ENCODE measurements around the gene SLC9A3. TPM values are rescaled to one million over a fixed set of nuclear protein-coding genes. Genes with fewer than 3 reads are reported as not detected.

SLC9A3 gene
- total RNA-seq, 4 donors from 2014 or later: 4.8 to 701 (median 183) TPM

GRCh38 chr5:477247-477646, 47.0 kb downstream of the SLC9A3 start:
- H3K27ac ChIP-seq: no peak overlapping the region
- 65% methylated on average over 19 of the region's 19 CpGs; no CpG with 5 or more reads in 1 of the 2 donors for WGBS, 2 donors (ENCODE audit: low coverage in 1 of 2)
- H3K9me3 ChIP-seq: no peaks in the 10 kb centered on the region
- H3K27me3 ChIP-seq: peaks cover 72% of the 10 kb centered on the region
- no peaks in the 10 kb centered on the region for H3K36me3 ChIP-seq
- DNase-seq: no peak
- in situ Hi-C loops (cut with MboI; ENCODE audit: low pct_ligation_motif_present in 1 of 4, low pct_unique_long_range_greater_than_20kb in 1 of 4, low sequenced_read_pairs in 3 of 4): no loop called here
- intact Hi-C loops (cut with DNase I; ENCODE audit: low total_unique reads): no loop called here
- no peak overlapping the region for H3K4me3 ChIP-seq
- TF ChIP-seq CTCF (IDR thresholded peaks at IDR 0.05) (no peak), POLR2AphosphoS5 (IDR thresholded peaks at IDR 0.05) (no peak), EP300 (IDR thresholded peaks at IDR 0.05; ENCODE audit: low read depth) (no peak), POLR2A (IDR thresholded peaks at IDR 0.05) (no peak)
- peaks cover 8 to 20% (median 15%) of the 10 kb centered on the region in 4 donors for H3K4me1 ChIP-seq

- no peak for DNase-seq
- intact Hi-C loops (cut with DNase I; ENCODE audit: low total_unique reads) (no loop called here), in situ Hi-C loops (cut with MboI; ENCODE audit: low pct_ligation_motif_present in 1 of 4, low pct_unique_long_range_greater_than_20kb in 1 of 4, low sequenced_read_pairs in 3 of 4) (no loop called here)
- no peaks in the 10 kb centered on the region for H3K36me3 ChIP-seq
- H3K27me3 ChIP-seq: peaks cover 68% of the 10 kb centered on the region
- no peaks in the 10 kb centered on the region for H3K9me3 ChIP-seq
- no peak overlapping the region for H3K4me3 ChIP-seq
- TF ChIP-seq POLR2AphosphoS5 (IDR thresholded peaks at IDR 0.05) (no peak), POLR2A (IDR thresholded peaks at IDR 0.05) (no peak), EP300 (IDR thresholded peaks at IDR 0.05; ENCODE audit: low read depth) (no peak), CTCF (IDR thresholded peaks at IDR 0.05) (no peak)
- H3K4me1 ChIP-seq: peaks cover 12 to 25% (median 20%) of the 10 kb centered on the region in 4 donors
- WGBS, 2 donors (ENCODE audit: low coverage in 1 of 2): 46% methylated on average over 9 of the region's 9 CpGs; no CpG with 5 or more reads in 1 of the 2 donors
- no peak overlapping the region for H3K27ac ChIP-seq
These were observed 47.5 kb downstream of the SLC9A3 start for GRCh38 chr5:476814-477175.

GRCh38 chr5:476102-476813, 48.0 kb downstream of the SLC9A3 start:
- H3K4me3 ChIP-seq: no peak overlapping the region
- H3K36me3 ChIP-seq: no peaks in the 10 kb centered on the region
- intact Hi-C loops (cut with DNase I; ENCODE audit: low total_unique reads) (no loop called here), in situ Hi-C loops (cut with MboI; ENCODE audit: low pct_ligation_motif_present in 1 of 4, low pct_unique_long_range_greater_than_20kb in 1 of 4, low sequenced_read_pairs in 3 of 4) (no loop called here)
- peaks cover 15 to 26% (median 23%) of the 10 kb centered on the region in 4 donors for H3K4me1 ChIP-seq
- no peaks in the 10 kb centered on the region for H3K9me3 ChIP-seq
- TF ChIP-seq POLR2AphosphoS5 (IDR thresholded peaks at IDR 0.05) (no peak), CTCF (IDR thresholded peaks at IDR 0.05) (no peak), EP300 (IDR thresholded peaks at IDR 0.05; ENCODE audit: low read depth) (no peak), POLR2A (IDR thresholded peaks at IDR 0.05) (no peak)
- 78% methylated on average over 44 of the region's 51 CpGs; no CpG with 5 or more reads in 1 of the 2 donors for WGBS, 2 donors (ENCODE audit: low coverage in 1 of 2)
- H3K27me3 ChIP-seq: peaks cover 65% of the 10 kb centered on the region
- DNase-seq: no peak
- H3K27ac ChIP-seq: no peak overlapping the region

- Histone ChIP-seq H3K4me3 (no peak overlapping the region), H3K27ac (no peak overlapping the region), H3K9me3 (no peaks in the 10 kb centered on the region), H3K36me3 (no peaks in the 10 kb centered on the region), H3K4me1 (peaks cover 15 to 29% (median 23%) of the 10 kb centered on the region in 4 donors), H3K27me3 (peaks cover 61% of the 10 kb centered on the region)
- intact Hi-C loops (cut with DNase I; ENCODE audit: low total_unique reads) (no loop called here), in situ Hi-C loops (cut with MboI; ENCODE audit: low pct_ligation_motif_present in 1 of 4, low pct_unique_long_range_greater_than_20kb in 1 of 4, low sequenced_read_pairs in 3 of 4) (no loop called here)
- 65% methylated on average over 8 of the region's 8 CpGs; no CpG with 5 or more reads in 1 of the 2 donors for WGBS, 2 donors (ENCODE audit: low coverage in 1 of 2)
- TF ChIP-seq POLR2A (IDR thresholded peaks at IDR 0.05) (no peak), EP300 (IDR thresholded peaks at IDR 0.05; ENCODE audit: low read depth) (no peak), POLR2AphosphoS5 (IDR thresholded peaks at IDR 0.05) (no peak), CTCF (IDR thresholded peaks at IDR 0.05) (no peak)
- no peak for DNase-seq
These were observed 48.5 kb downstream of the SLC9A3 start for GRCh38 chr5:475704-476101.

All from transverse colon (tissue), 4 donors.